IPS DF 6.9 (cell line): ENCODE measurements around the gene B3GAT3.
"Not testable (repeated sequence)": the region's sequence is repeated elsewhere in the genome, so short reads cannot be mapped to it uniquely, and the experiment has no call there.

Experiments
- DNase-seq: peaks from one replicate; pipeline ENCODE4 v3.0.0-alpha.2; 2013; ENCODE audit warnings: low read depth, low spot score
- H3K27ac ChIP-seq: one replicate; pipeline ENCODE4 v1.5.1; 2013; ENCODE audit warnings: low read length, control low read depth
- H3K27me3 ChIP-seq: 2 replicates; pipeline ENCODE4 v1.6.1; 2013; ENCODE audit warnings: mild to moderate bottlenecking, low read length; ENCODE audit not compliant: control insufficient read depth, insufficient read depth
- H3K36me3 ChIP-seq: 2 replicates; pipeline ENCODE4 v1.6.1; 2013; ENCODE audit warnings: low read length; ENCODE audit not compliant: control insufficient read depth, insufficient read depth
- H3K4me1 ChIP-seq: 2 replicates; pipeline ENCODE4 v1.6.1; 2013; ENCODE audit warnings: low read length; ENCODE audit not compliant: control insufficient read depth, insufficient read depth
- H3K4me3 ChIP-seq: 2 replicates; pipeline ENCODE4 v1.5.1; 2013; ENCODE audit warnings: mild to moderate bottlenecking, low read length
- H3K9me3 ChIP-seq: 2 replicates; pipeline ENCODE4 v1.6.1; 2013; ENCODE audit warnings: low read length, inconsistent platforms; ENCODE audit not compliant: control insufficient read depth, insufficient read depth
- whole genome bisulfite sequencing: extraction: QIAGEN DNeasy Blood & Tissue Kit; methylation state at CpG from one replicate; pipeline ENCODE4 v1.1.7; 2013; ENCODE audit warnings: mixed read lengths, missing lambda C conversion rate; ENCODE audit not compliant: insufficient read length, insufficient coverage; 5-methylcytosine and 5-hydroxymethylcytosine counted together

The B3GAT3 gene

DNA sequence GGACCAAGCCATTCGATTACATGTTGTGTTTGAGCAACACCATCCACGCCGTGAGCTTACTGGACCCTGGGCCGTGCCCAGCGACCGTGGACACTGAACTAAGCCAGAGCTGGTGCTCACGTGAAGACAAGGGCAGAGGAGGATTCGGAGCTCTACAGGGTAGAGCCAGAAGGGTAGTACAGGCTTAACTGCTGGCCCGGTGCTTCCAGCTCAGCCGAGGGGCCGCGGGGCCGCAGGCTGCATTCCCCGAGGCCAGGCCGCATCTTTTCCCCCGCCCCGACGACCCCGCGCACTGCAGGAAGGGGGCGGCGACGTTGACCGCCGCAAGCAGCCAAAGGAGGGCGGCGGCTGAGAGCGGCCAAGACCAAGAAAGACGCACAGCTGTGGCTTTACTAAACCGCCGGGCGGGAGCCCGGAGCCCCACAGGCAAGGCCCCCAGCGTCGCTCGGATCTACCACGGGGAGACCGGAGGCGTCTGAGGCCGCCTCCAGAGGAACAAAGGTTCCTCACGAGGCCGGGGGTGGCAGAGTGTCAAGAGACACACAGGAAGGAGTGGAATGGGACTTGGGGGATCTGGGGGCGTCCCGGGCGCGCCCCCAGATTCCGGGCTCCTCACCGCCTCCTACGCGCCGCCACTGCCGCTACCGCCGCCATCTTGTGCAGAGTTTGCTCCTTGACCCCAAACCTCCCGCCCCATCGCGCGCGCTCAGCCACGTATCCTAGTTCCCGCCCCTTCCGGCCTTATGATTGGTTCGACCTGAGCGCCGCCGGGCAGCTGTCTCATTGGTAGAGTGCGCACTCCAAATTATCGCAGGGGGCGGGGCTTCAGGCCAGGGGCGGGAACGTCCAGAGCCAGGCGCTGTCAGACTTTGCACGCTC, 24.4 kb upstream of the B3GAT3 start, which contains the start of gene GANAB:
TSS of gene GANAB (minus strand) at position 668 of the 879 bp plus-strand sequence. CDS start at position 654, 14 bp downstream.
- WGBS = no CpG with 5 or more reads among the region's 73 CpGs
- H3K4me3 ChIP-seq = peak within 1 kb of the TSS; percentile 75
- H3K27me3 ChIP-seq = no peaks in the 10 kb centered on the region
- H3K9me3 ChIP-seq = no peaks in the 10 kb centered on the region
- no peak within 1 kb of the TSS for H3K27ac ChIP-seq
- H3K36me3 ChIP-seq = peaks cover 15% of the 10 kb centered on the region
- peak; percentile 87 for DNase-seq
- no peaks in the 10 kb centered on the region for H3K4me1 ChIP-seq

DNA sequence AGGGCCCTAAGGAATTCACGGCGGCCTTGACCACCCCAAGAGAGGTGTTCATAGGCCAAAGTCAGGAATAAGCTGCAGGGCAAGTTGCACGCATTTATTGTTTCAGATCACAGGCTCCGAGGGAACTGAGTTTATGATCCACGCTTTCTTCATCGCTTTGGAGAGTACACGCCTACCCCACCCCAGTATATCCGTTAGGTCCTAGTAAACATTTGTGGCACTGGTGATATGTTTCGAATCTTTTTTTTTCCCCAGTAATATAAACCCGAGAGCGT, 23.8 kb upstream of the B3GAT3 start:
- WGBS = no CpG with 5 or more reads among the region's 11 CpGs
- DNase-seq = no peak
- peaks cover 15% of the 10 kb centered on the region for H3K36me3 ChIP-seq
- no peaks in the 10 kb centered on the region for H3K9me3 ChIP-seq
- H3K27ac ChIP-seq = no peak overlapping the region
- H3K4me3 ChIP-seq = peak overlapping the region; percentile 75
- no peaks in the 10 kb centered on the region for H3K4me1 ChIP-seq
- H3K27me3 ChIP-seq = no peaks in the 10 kb centered on the region

DNA sequence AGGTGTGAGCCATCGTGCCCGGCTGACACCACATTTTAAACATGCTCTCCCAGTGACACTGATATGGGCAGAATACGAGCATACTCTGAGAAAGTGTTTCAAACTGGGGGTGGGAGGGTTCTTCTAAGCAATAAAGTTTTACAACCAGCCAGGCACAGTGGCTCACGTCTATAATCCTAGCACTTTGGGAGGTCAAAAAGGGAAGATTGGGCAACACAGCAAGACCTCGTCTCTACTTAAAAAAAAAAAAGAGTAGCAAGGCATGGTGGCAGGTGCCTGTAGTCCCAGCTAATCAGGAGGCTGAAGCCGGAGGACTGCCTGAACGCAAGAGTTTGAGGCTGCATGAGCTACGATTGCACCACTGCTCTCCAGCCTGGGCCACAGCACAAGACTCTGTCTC, 22.4 kb upstream of the B3GAT3 start:
- H3K4me1 ChIP-seq = no peaks in the 10 kb centered on the region
- H3K27ac ChIP-seq = no peak overlapping the region
- no peaks in the 10 kb centered on the region for H3K9me3 ChIP-seq
- WGBS = no CpG with 5 or more reads among the region's 8 CpGs
- peaks cover 10% of the 10 kb centered on the region for H3K36me3 ChIP-seq
- DNase-seq = no peak
- H3K4me3 ChIP-seq = no peak overlapping the region
- H3K27me3 ChIP-seq = no peaks in the 10 kb centered on the region

DNA sequence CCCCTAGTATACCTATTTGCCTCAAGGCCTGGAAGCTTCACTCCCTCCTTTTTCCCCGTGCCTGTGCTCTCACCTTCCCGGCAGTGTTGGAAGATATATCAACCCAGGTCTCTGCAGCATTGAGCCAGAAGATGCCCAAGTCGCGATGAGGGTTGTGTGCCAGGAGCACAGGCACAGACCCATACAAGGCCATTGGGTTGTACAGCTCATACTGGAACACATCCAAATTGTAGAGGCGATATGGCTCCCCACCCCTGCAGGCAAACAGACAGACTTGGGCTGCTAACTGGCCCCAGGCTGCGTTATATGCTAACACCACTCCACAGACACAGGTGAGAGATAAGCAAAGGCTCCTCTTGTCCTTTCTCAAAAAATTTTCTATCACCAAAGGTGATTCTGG, 10.7 kb upstream of the B3GAT3 start:
- H3K36me3 ChIP-seq = peaks cover 60% of the 10 kb centered on the region
- H3K27me3 ChIP-seq = no peaks in the 10 kb centered on the region
- no peak for DNase-seq
- H3K27ac ChIP-seq = no peak overlapping the region
- H3K4me3 ChIP-seq = no peak overlapping the region
- H3K9me3 ChIP-seq = no peaks in the 10 kb centered on the region
- WGBS = no CpG with 5 or more reads among the region's 6 CpGs
- H3K4me1 ChIP-seq = no peaks in the 10 kb centered on the region

DNA sequence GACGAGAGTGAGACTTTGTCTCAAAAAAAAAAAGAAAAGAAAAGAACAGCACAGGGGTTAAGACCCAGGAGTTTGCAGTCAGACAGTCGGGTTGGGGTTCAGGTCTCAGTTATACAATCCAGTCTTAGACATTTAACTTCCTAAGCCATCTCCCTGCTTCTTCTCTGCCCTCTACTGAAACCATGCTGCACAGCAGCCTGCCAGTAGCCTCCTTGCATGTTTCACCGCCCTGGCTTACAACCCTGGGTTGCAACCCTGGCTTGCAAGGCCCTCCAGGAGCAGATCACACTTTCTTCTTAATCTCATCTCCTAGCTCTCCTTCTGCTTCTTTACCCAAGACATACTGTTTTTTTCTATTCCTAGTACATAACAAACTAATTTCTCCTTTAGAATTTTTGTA, 5.9 kb upstream of the B3GAT3 start:
- no peak for DNase-seq
- Histone ChIP-seq H3K27me3 (no peaks in the 10 kb centered on the region), H3K4me3 (no peak overlapping the region), H3K27ac (no peak overlapping the region), H3K36me3 (peaks cover 54% of the 10 kb centered on the region), H3K9me3 (no peaks in the 10 kb centered on the region), H3K4me1 (no peaks in the 10 kb centered on the region)
- no CpG with 5 or more reads among the region's 3 CpGs for WGBS

DNA sequence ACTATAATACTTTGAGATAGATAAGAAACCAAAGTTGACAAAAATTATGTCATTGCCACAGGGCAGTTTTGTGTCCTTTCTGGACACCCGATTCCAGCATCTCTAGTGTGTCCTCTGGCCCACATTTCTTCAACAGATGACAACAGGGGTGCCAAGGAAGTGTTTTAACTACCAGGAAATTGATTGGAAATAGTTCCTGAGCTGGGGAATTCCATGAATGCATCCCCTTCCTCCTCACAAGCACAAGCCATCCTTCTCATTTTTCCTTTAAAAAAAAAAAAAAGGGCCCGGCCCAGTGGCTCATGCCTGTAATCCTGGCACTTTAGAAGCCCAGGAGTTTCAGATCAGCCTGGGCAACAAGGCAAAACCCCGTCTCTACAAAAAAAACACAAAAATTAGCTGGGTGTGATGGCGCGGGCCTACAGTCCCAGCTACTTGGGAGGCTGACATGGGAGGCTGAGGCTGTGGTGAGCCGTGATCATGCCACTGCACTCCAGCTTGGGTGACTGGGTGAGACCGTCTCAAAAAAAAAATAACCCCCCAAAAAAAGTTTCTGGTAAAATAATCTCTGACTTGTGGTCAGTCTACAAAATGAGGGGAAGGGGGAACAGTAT, 797 bp upstream of the B3GAT3 start:
- Histone ChIP-seq H3K27ac (no peak overlapping the region), H3K9me3 (no peaks in the 10 kb centered on the region), H3K36me3 (peaks cover 21% of the 10 kb centered on the region), H3K4me3 (no peak overlapping the region; the same call in 1 of the 2 replicates), H3K4me1 (no peaks in the 10 kb centered on the region; the same call in 1 of the 2 replicates), H3K27me3 (no peaks in the 10 kb centered on the region)
- WGBS = no CpG with 5 or more reads among the region's 7 CpGs
- no peak for DNase-seq

DNA sequence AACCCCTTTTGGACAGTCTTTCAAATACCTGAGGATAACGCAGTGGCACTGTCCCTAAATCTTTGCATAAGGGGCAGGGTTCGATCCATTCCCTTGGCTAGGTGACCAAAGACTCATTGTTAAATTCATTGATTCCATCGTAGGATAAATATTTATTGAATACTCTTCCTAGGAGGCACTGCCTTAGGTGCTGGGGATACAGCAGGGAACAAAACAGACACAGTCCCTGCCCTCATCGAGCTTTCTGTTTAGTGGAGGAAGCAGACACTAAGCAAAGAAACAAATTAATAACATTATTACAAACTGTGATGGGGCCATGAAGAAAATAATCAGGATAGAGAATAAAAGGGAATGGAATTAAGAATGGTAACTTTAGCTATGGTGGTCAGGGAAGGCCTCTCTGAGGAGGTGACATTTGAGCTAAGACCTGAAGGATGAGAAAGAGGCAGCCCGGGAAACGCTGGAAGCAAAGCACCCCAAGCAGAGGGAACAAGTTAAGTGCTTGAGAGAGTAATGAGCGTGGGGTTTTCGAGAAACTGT, 689 bp downstream of the B3GAT3 start:
- Histone ChIP-seq H3K27ac (no peak overlapping the region), H3K36me3 (peaks cover 10% of the 10 kb centered on the region), H3K27me3 (no peaks in the 10 kb centered on the region), H3K4me3 (peak overlapping the region; percentile 81; the same call in 1 of the 2 replicates), H3K4me1 (no peaks in the 10 kb centered on the region; the same call in 1 of the 2 replicates), H3K9me3 (no peaks in the 10 kb centered on the region)
- WGBS = no CpG with 5 or more reads among the region's 8 CpGs
- no peak for DNase-seq

DNA sequence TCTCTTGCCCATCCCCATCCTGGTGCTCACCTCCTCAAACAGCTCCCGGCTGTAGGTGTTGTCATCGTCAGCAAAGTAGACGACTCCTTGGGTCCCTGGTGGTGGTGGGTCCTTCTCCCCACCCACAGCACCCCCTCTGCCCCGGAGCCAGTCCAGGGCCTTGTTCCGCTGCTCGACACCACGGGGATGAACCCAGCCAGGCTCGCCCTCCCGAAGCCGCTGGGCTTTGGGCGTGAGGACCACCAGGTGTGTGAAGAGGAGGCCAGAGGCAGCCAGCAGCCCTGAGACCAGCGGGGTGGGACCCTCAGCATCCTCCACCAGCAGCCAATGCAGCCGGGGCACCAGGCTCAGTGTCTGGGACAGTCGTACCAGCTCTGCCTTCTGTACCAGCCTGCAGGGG, 4.8 kb downstream of the B3GAT3 start:
- not testable (repeated sequence) for H3K4me1 ChIP-seq, DNase-seq, H3K27me3 ChIP-seq, H3K36me3 ChIP-seq, H3K9me3 ChIP-seq, H3K27ac ChIP-seq, H3K4me3 ChIP-seq
- WGBS = no CpG with 5 or more reads among the region's 14 CpGs

DNA sequence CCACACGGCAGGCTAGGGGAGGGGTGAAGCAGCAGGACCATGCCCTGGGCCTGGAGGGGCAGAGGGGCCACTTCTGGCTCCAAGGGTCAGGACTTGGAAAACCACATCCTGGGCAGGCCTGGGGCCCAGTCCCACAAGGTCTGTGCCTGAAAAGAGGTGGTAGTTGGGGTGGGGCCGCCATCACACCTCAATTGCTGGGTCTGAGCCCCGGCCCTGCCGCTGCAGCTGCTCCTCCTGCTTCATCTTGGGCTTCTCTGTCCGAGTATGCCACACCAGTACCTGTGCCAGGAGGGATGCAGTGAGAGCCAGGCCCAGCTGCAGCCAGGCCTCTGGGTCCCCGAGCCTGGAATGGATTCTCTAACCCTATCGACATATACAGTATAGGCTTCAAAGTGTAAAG, 6.3 kb downstream of the B3GAT3 start:
- no peaks in the 10 kb centered on the region; the same call in 1 of the 2 replicates for H3K36me3 ChIP-seq
- no peak for DNase-seq
- no peak overlapping the region for H3K4me3 ChIP-seq
- no peak overlapping the region for H3K27ac ChIP-seq
- H3K27me3 ChIP-seq = no peaks in the 10 kb centered on the region
- no CpG with 5 or more reads among the region's 7 CpGs for WGBS
- no peaks in the 10 kb centered on the region; the same call in 1 of the 2 replicates for H3K4me1 ChIP-seq
- no peaks in the 10 kb centered on the region for H3K9me3 ChIP-seq

DNA sequence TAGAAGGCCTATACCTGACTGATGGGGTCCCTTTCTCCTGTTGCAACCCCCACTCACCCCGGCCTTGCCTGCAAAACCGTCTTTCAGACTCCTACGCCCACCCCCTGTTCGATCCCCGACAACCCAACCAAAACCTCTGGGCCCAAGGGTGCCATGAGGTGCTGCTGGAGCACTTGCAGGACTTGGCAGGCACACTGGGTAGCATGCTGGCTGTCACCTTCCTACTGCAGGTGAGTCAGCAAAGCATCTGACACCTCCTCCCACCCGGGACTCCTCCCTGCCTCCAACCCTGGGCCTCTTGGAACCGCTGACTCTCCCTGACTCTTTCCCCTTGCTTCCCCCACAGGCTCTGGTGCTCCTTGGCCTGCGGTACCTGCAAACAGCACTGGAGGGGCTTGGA, 7.5 kb downstream of the B3GAT3 start:
- Histone ChIP-seq H3K27ac (no peak overlapping the region), H3K4me3 (no peak overlapping the region), H3K36me3 (no peaks in the 10 kb centered on the region; the same call in 1 of the 2 replicates), H3K9me3 (no peaks in the 10 kb centered on the region), H3K4me1 (no peaks in the 10 kb centered on the region; the same call in 1 of the 2 replicates), H3K27me3 (no peaks in the 10 kb centered on the region)
- WGBS = no CpG with 5 or more reads among the region's 8 CpGs
- DNase-seq = no peak
